Astrocyte of the cerebellum (primary cell): Measurements from ENCODE around the gene RMND5A.

ENCODE experiments used
- DNase-seq: peaks from one replicate; pipeline ENCODE4 v3.0.0-alpha.2; 2011; ENCODE audit warnings: low read depth
- H3K4me3 ChIP-seq: 2 replicates; pipeline ENCODE4 v1.5.1; 2011; ENCODE audit warnings: mild to moderate bottlenecking, low read depth, low read length, moderate library complexity
- in situ Hi-C: cut with HindIII; loops from 2 replicates; pipeline ENCODE4 v1.10.0; 2017; ENCODE audit warnings: low sequenced_read_pairs
- TF ChIP-seq, protein P1 (sequence below): IDR thresholded peaks from 2 replicates; pipeline ENCODE4 v1.5.1; 2012; ENCODE audit warnings: low read length, low read depth, moderate library complexity, mild to moderate bottlenecking; ENCODE audit errors: missing control alignments

RMND5A gene

GRCh38 chr2:86760371-86760770 lies 40.3 kb downstream of the RMND5A start:
- DNase-seq = no peak
- H3K4me3 ChIP-seq = no peak overlapping the region
- in situ Hi-C loops = no loop called here
- TF ChIP-seq, protein P1, sequence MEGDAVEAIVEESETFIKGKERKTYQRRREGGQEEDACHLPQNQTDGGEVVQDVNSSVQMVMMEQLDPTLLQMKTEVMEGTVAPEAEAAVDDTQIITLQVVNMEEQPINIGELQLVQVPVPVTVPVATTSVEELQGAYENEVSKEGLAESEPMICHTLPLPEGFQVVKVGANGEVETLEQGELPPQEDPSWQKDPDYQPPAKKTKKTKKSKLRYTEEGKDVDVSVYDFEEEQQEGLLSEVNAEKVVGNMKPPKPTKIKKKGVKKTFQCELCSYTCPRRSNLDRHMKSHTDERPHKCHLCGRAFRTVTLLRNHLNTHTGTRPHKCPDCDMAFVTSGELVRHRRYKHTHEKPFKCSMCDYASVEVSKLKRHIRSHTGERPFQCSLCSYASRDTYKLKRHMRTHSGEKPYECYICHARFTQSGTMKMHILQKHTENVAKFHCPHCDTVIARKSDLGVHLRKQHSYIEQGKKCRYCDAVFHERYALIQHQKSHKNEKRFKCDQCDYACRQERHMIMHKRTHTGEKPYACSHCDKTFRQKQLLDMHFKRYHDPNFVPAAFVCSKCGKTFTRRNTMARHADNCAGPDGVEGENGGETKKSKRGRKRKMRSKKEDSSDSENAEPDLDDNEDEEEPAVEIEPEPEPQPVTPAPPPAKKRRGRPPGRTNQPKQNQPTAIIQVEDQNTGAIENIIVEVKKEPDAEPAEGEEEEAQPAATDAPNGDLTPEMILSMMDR = no peak

- DNase-seq = peak; percentile 32
- no peak overlapping the region for H3K4me3 ChIP-seq
- in situ Hi-C loops = no loop called here
- TF ChIP-seq, protein P1 = peak; percentile 76
These were observed 44.7 kb downstream of the RMND5A start for GRCh38 chr2:86764661-86765309.

DNA sequence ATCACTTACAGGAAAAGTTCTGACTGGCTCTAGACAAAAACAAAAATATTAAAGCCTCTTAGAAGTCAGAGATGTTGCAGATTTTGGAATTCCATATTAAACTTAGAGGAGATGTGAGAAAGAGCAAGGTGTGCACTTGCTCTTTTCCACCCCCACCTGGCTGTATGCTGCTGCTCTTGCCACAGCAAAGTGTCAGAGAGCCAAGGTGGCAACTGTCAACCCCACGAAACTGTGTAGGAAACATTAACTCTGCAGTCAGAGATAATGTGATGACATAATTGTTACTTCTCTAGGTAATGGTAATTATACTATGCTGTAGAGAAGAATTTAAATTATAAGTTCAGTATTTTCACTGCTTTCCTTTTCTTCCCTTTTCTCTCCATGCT lies 45.2 kb downstream of the RMND5A start:
- H3K4me3 ChIP-seq = no peak overlapping the region
- no peak for DNase-seq
- TF ChIP-seq, protein P1 = no peak
- in situ Hi-C loops = no loop called here

GRCh38 chr2:86768189-86768949 lies 48.3 kb downstream of the RMND5A start:
- H3K4me3 ChIP-seq = no peak overlapping the region
- no peak for DNase-seq
- TF ChIP-seq, protein P1 = no peak
- in situ Hi-C loops = no loop called here

DNA sequence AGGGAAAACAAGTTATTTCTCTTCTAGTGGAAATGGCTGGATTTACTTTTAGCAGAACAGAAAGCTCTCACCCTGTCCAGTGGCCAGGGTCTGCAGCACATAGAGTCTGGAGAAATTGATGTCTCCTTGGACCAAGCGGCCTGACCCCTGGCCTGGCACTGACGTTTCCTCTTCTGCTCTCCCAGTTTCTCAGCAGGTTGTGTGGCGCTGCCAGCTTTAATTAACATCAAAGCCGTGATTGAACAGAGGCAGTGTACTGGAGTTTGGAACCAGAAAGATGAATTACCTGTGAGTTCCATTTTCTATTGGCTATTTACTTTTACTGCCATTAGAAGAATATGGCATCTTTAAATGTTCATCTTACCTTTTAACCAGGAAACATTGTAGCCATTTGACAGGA lies 49.7 kb downstream of the RMND5A start:
- DNase-seq = no peak
- H3K4me3 ChIP-seq = no peak overlapping the region
- TF ChIP-seq, protein P1 = no peak
- in situ Hi-C loops = no loop called here

- no peak for DNase-seq
- TF ChIP-seq, protein P1 = no peak
- H3K4me3 ChIP-seq = no peak overlapping the region
- in situ Hi-C loops = no loop called here
These were observed 50.8 kb downstream of the RMND5A start for GRCh38 chr2:86770816-86771301.
